GM21723 (cell line): ENCODE measurements around the gene LGI2.
"Not testable (repeated sequence)": the region's sequence is repeated elsewhere in the genome, so short reads cannot be mapped to it uniquely, and the experiment has no call there.

ENCODE experiments used
- ATAC-seq: cut with Tn5 transposase; IDR thresholded peaks from one replicate; pipeline ENCODE4 v1.9.1; 2021; ENCODE audit warnings: mild to moderate bottlenecking, moderate library complexity; ENCODE audit not compliant: unreplicated experiment

Gene LGI2

GRCh38 chr4:25030277-25031076 lies at the start of gene LGI2:
Gene LGI2 (minus strand): TSS chr4:25030946. CDS start chr4:25030693, 253 bp downstream.
- ATAC-seq: no peak

GRCh38 chr4:25078523-25078922 lies 47.8 kb upstream of the LGI2 start:
- ATAC-seq: no peak

- no peak for ATAC-seq
Observed at GRCh38 chr4:25076625-25077398, 46.1 kb upstream of the LGI2 start.

GRCh38 chr4:25075851-25076250 lies 45.1 kb upstream of the LGI2 start:
- ATAC-seq: no peak

GRCh38 chr4:25075129-25075528 lies 44.4 kb upstream of the LGI2 start:
- ATAC-seq: no peak

- no peak for ATAC-seq
Observed at GRCh38 chr4:25070545-25070944, 39.8 kb upstream of the LGI2 start.

GRCh38 chr4:25069014-25069413 lies 38.3 kb upstream of the LGI2 start:
- no peak for ATAC-seq

- ATAC-seq: no peak
Observed at GRCh38 chr4:25068386-25068785, 37.6 kb upstream of the LGI2 start.

GRCh38 chr4:25065932-25066590 lies 35.3 kb upstream of the LGI2 start:
- ATAC-seq: no peak

- no peak for ATAC-seq
Observed at GRCh38 chr4:25065431-25065858, 34.7 kb upstream of the LGI2 start.

- not testable (repeated sequence) for ATAC-seq
Observed at GRCh38 chr4:25064447-25064846, 33.7 kb upstream of the LGI2 start.

- no peak for ATAC-seq
Observed at GRCh38 chr4:25063116-25063515, 32.4 kb upstream of the LGI2 start.

- no peak for ATAC-seq
Observed at GRCh38 chr4:25062098-25062497, 31.4 kb upstream of the LGI2 start.

- no peak for ATAC-seq
Observed at GRCh38 chr4:25061602-25062001, 30.9 kb upstream of the LGI2 start.

GRCh38 chr4:25060963-25061340 lies 30.2 kb upstream of the LGI2 start:
- no peak for ATAC-seq

- no peak for ATAC-seq
Observed at GRCh38 chr4:25060241-25060962, 29.7 kb upstream of the LGI2 start.

GRCh38 chr4:25059791-25060190 lies 29.0 kb upstream of the LGI2 start:
- no peak for ATAC-seq

- ATAC-seq: no peak
Observed at GRCh38 chr4:25058796-25059195, 28.1 kb upstream of the LGI2 start.

GRCh38 chr4:25057299-25057698 lies 26.6 kb upstream of the LGI2 start:
- ATAC-seq: no peak

GRCh38 chr4:25052037-25052436 lies 21.3 kb upstream of the LGI2 start:
- ATAC-seq: not testable (repeated sequence)

GRCh38 chr4:25051534-25051933 lies 20.8 kb upstream of the LGI2 start:
- ATAC-seq: no peak
